SH-SY5Y (cell line): ENCODE results near the gene PTPN4.

Experiments
- GATA2 ChIP-seq: IDR thresholded peaks from 2 replicates; pipeline ENCODE4 v1.6.1; 2011; ENCODE audit warnings: mild to moderate bottlenecking, low read depth, low read length
- GATA3 ChIP-seq: IDR thresholded peaks from 2 replicates; pipeline ENCODE4 v1.6.1; 2011; ENCODE audit warnings: low read depth, mild to moderate bottlenecking, low read length, moderate library complexity

PTPN4 gene

DNA sequence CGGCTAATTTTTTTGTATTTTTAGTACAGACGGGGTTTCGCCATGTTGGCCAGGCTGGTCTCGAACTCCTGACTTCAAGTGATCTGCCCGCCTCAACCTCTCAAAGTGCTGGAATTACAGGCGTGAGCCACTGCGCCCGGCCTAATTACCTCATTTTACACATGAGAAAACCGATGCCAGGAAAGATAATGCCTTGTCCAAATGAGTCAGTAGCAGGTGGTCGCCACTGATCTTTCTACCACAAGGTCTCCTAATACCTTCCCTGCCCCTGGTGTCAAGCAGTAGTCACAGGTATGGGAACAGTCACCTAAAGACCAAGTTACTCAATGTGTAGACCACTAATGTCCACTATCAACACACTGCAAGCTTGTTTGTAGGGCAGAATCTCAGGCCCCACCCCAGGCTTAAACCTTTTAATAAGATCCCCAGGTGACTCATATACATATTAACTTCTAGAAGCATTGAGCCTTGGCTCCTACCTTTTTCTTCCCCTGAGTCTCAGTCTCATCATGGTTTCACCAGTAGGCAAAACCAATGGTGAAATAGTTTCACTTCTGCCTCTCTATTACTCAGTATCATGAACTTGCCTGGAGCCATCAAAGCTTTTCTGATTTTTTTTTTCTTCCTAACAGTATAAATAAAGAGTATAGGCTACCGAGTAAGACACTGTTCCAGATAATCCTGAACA lies 246.3 kb downstream of the PTPN4 start:
- no peak for TF ChIP-seq GATA3
- TF ChIP-seq GATA2, result no peak

DNA sequence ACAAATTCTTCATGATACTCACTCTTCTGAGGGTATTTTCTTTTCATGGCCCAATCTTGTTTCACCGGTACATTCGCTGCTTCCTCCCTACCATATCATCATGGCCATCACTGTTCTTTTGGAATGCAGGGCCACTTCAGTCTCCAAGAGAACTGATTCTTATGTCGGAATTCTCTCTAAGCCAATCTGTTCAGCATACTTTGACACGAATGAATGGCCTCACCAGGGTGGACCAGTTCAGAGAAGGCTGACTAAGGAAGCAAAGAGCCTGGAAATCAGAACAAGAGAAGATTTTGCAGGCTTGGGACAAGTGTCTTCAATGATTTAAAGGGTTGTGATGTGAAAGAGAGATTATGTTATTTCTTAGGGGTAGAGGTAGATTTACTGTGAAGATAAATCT lies 248.1 kb downstream of the PTPN4 start:
- TF ChIP-seq GATA3 (no peak), GATA2 (no peak)

- TF ChIP-seq GATA3 (no peak), GATA2 (no peak)
Observed at GRCh38 chr2:120012363-120012762, 252.6 kb downstream of the PTPN4 start.

GRCh38 chr2:120012771-120013596 lies 253.3 kb downstream of the PTPN4 start, which contains the start of gene EPB41L5:
Gene EPB41L5, plus strand, starts transcription at chr2:120013077. Its CDS starts 6,008 bp downstream, at chr2:120019085.
- peak; percentile 38; the same call in 1 of the 2 replicates for TF ChIP-seq GATA2
- no peak for TF ChIP-seq GATA3

DNA sequence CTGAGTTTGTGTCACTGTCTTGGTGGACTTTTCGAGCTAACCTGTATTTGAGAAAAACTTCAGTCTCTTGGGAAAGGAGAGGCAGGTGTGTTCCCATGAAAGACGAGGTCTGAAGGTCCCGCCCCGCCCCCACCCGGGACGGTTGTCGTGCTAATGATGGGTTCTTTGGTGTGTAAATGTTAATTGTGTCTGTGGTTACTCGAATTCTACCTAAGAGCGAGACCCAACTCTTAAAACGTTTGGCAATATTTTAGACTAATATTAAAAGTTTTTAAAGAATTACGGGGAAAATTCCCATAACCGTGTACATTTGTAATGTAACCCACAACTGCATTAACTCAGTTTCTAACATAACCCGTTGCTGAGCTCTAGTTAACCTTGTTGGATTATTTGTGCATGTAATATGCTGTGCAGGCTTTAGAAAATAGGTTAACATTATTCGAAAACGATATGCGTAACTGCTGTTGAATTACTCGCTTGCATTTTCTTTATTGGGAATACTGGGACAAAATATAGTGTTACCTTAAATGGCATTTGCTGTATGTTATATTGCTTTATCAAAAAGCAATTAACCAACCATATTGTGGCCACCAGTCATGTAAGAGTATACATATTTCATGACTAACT lies 254.0 kb downstream of the PTPN4 start:
- TF ChIP-seq GATA3 (no peak), GATA2 (no peak)

GRCh38 chr2:120014226-120014980 lies 254.7 kb downstream of the PTPN4 start:
- TF ChIP-seq GATA3 (no peak), GATA2 (no peak)

DNA sequence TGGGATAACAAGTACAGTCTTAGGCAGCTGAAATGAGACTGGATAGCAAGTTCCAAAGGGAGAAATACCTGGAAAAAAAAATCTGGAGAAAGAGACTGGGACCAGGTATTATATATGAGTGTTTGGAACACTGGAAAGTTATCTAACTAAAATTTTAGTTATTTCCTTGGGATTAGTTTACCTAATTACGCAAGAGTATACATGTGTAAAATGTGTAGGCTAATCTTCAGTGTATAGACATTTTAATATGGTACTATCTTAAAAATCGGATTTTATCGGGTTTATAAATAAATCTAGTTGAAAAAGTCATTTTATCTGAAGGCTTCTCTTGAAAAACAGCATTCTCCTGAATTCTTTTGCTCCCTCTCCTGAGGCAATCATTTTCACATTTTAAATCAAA lies 257.1 kb downstream of the PTPN4 start:
- TF ChIP-seq GATA3 (no peak), GATA2 (no peak)

DNA sequence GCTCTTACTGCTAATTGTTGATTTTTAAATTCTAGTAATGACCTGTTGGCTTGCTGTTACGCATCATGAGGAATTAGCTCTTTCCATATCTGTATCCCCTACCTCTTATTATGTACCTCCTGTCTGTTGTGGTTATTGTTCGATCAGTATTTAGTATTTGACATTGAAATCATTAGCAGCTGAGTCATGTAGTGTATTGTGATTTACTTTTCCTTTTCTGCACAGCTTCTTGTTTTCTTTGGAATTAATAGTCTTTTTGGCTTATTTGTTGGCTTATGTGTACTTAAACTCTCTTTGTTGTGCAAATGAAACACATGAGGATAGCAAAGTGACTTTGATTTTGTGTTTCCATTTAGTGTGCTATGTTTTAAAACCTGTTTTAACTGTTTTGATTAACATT lies 257.5 kb downstream of the PTPN4 start:
- TF ChIP-seq GATA3 (no peak), GATA2 (no peak)

DNA sequence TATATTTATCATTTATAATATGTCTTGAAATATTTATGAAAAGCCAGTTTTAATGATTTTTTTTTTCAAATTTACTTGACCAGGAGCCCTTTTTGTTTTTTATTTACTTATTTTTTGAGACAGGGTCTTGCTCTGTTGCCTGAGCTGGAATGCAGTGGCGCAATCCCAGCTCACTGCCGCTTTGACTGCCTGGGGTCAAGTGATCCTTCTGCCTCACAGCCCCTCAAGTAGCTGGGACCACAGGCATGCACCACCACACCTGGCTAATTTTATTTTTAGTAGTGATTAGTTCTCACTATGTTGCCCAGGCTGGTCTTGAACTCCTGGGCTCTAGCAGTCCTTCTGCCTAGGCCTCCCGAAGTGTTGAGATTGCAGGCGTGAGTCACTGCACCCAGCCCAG lies 258.8 kb downstream of the PTPN4 start:
- TF ChIP-seq GATA3 (no peak), GATA2 (no peak)

DNA sequence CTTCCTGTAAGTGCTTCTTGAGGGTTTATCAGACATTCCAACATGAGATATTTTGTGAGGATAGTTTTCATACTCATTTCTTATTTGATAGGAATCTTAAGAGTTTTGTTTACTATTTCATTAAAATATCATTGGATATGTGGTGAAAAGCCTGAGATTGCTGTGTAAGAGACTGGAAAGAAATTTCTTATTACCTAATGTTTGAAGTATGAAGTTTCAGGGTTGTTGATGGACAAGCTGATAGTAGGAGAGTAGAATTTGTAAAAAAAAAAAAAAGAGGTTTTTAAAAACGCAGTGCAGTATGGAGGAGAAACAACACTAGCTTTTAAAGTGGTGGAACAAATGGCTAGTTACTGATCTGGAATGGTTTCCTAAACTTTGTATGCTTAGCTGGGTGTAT lies 260.8 kb downstream of the PTPN4 start:
- TF ChIP-seq GATA3, result no peak
- TF ChIP-seq GATA2, result no peak

GRCh38 chr2:120026890-120027289 lies 267.2 kb downstream of the PTPN4 start:
- TF ChIP-seq GATA3 (no peak), GATA2 (no peak)

- TF ChIP-seq GATA2 (no peak), GATA3 (no peak)
Observed at GRCh38 chr2:120028795-120029194, 269.1 kb downstream of the PTPN4 start.

- no peak for TF ChIP-seq GATA3
- no peak for TF ChIP-seq GATA2
Observed at GRCh38 chr2:120029672-120030640, 270.2 kb downstream of the PTPN4 start.

- no peak for TF ChIP-seq GATA2
- TF ChIP-seq GATA3, result no peak
Observed at GRCh38 chr2:120032297-120032696, 272.6 kb downstream of the PTPN4 start.
